ENCODE data around the gene PXMP4.

PXMP4 gene

DNA sequence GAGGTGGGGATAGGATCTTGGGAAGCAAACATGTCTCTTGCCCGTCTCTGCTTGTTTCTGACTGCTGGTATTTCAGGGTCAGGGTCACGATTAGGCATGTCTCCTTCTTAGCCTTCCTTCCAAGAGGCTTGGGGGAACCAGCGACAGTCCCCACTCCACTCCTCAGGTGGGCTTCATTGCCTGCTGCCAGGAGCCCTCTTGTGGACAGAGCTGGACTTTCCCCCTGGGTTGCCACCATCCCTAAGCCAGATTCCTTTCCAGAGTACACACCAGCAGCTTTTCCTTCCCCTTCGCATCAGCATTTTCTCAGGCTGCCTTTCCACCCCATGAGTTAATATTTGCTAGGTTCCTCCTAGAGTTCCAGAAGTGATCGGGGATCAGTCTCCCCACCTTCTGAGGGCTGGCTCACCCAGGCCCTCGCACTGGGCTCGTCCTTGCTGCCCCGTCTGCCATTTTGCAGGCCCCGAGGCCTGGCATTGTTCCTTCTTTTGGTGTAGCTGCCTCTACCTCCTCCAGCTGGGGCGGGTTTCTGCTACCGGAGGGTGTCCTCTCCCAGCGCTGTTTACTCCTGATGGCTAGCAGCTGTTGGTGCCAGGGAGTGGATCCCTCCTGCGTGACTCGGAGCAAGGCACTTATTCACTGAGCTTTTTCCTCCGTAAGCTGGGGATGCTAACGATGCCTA is 66.8 kb downstream of the PXMP4 start:
- peak; percentile 50 for DNase-seq

All from DMS79 treated with DMSO at 0.1 percent for 48 hours (cell line).